ENCODE measurements around the gene PRR23E.

The PRR23E gene

DNA sequence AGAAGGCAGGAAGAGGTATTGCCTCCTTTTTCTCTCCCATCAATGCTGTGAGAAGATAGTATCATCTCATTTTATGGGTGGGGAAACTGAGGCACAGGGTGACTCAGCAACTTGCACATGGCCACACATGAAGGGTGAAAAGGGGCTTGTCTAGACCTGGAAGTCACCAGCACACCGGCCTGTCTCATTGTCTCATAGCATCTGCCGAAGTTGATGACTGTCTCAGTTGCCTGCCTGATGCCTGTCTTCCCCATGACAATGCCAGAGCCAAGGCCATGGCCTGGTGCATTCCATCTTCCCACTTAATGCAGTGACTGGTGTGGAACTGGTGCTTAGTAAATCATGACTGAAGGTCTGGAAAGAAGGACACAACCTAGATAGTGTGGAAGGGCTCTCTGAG, 27.9 kb upstream of the PRR23E start:
- DNase-seq (ENCODE audit: low read depth): no peak

DNA sequence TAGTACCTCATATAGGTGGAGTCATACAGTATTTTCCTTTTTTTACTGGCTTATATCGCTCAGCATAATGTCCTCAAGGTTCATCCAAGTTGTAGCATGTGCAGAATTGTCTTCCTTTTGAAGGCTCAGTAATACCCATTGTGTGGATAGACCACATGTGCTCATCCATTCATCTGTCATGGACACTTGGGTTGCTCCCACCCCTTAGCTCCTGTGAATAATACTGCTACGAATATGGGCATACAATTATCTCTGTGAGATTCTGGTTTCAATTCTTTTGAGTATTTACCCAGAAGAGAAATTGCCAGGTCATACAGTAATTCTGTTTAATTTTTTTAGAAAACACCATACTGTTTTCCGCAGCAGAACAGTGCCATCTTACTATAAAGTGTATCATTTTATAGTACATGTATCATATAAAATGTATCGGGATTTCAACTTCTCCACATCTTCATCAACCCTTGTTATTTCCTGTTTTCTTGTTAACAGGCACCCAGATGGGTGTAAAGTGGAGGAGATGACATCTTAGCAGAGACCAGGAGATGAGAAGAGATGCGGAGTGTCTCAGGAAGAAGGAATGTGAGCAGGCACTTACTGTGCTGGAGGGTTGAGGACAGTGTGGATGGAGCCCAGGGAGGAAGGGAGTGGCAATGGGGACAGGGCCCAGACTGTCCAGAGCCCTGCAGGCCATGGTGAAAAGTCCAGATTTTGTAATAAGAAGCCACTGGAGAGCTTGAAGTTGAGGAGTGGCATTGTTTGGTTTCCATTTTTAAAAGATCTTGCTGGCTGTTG, 27.0 kb upstream of the PRR23E start:
- no peak for DNase-seq (ENCODE audit: low read depth)

DNA sequence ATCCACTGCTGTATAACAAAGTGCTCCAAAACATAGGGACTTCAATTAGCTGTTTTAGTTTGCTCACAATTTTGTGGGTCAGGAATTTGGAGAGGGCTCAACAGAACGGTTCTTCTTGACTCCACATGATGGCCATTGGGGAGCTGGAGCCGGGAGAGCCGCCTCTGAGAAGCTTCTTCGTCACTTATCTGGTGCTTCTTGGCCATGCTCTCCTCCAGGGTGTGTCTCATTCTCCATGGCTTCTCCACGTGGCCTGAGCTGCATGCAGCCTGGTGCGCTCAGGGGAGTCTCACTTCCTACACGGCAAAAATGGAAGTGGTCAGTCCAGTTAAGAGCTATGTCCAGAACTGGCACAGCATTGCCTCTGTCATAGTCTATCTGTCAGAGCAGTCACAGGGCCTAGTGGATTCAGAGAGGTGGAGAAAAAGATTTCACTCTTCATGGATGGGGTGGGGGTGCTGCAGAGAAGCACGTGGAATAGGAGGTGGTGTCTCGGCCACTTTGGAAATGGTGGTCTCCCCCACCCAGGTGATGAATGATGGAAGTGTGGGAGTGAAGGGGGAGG, 26.3 kb upstream of the PRR23E start:
- DNase-seq (ENCODE audit: low read depth): no peak

- DNase-seq (ENCODE audit: low read depth): no peak
These were observed 25.5 kb upstream of the PRR23E start for GRCh38 chr3:127167315-127168043.

GRCh38 chr3:127168271-127168670, 24.7 kb upstream of the PRR23E start:
- DNase-seq (ENCODE audit: low read depth): no peak

DNA sequence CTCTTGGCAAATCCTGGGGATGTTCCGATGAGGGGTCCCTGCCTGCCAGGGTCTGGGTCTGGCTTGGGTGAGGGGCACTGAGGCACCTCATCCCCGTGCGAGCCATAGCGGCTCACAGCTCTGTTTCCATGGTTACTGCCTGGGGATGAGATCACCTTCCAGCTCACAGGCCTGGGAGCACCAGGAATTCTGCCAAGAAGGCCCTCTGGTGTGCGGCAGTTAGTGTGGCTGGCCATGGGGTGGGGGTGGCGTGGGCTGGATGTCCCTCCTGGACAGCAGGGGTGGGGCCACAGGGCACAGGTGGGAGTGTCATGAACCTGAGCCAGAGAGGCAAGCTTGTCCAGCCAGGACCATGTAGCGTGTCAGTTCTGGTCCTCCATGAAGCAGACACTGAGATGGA, 22.1 kb upstream of the PRR23E start:
- DNase-seq (ENCODE audit: low read depth): peak; percentile 63

DNA sequence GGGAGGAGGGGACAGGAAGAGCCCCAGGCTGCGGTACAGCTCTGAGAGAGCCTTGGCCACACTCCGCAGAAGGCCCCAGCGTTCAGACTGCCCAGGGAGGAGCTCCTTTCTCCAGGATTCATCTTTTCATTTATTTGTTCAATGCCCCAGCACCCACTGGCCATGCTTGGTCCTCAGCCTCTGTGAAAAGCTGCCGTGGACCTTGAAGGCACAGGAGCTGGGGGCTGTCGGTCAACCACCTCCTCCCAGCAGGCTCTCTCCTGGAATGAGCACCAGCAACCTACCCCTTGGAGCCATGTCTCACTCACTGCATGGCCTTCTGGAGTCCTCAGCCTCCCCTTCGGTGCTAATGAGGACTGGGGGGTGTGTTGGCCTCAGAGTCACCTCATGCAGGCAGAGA, 21.6 kb upstream of the PRR23E start:
- no peak for DNase-seq (ENCODE audit: low read depth)

DNA sequence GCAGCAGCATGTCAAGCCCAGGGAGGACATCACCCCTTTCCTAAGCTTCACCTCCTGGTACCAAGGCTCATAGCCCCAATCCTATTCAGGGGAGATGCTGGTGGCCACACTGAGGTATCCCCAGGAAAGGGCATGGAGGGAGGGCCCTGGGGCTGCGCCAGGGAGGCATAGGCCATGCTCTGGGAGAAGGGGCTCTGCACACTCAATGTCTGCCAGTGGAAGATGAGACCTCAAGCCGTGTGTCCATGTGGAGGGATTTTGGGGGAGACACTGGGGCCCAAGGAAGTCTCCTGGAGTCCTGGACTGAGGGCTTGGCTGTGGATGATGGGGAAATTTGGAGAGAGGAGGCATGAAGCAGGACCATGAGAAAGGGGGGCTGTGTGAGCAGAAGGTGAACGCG, 21.2 kb upstream of the PRR23E start:
- no peak for DNase-seq (ENCODE audit: low read depth)

- no peak for DNase-seq (ENCODE audit: low read depth)
These were observed 20.7 kb upstream of the PRR23E start for GRCh38 chr3:127172211-127172610.

GRCh38 chr3:127172781-127173515, 20.0 kb upstream of the PRR23E start:
- peak; percentile 37 for DNase-seq (ENCODE audit: low read depth)

GRCh38 chr3:127173516-127174166, 19.3 kb upstream of the PRR23E start:
- no peak for DNase-seq (ENCODE audit: low read depth)

DNA sequence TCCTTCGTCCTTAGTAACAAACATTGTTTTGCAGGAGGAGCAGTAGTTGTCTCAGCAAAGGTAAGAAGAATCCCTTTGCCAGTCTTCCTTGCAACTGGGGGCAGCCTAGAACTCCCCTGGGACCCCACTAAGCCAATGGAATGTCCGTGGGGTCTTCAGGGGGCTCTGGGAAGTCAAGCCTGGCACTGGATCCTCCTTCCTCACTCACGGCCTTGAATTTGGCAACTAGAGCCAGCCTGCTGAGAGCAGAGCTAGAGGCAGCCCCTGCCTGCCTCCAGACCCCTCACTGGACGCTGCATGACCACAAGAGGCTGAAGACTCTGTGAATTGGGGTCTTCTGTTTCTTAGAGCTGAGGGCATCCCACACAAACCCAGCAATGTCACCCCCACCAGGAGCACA, 18.6 kb upstream of the PRR23E start:
- no peak for DNase-seq (ENCODE audit: low read depth)

- no peak for DNase-seq (ENCODE audit: low read depth)
These were observed 18.2 kb upstream of the PRR23E start for GRCh38 chr3:127174715-127175140.

GRCh38 chr3:127175272-127175671, 17.7 kb upstream of the PRR23E start:
- no peak for DNase-seq (ENCODE audit: low read depth)

- peak; percentile 1 for DNase-seq (ENCODE audit: low read depth)
These were observed 15.7 kb upstream of the PRR23E start for GRCh38 chr3:127177226-127177625.

DNA sequence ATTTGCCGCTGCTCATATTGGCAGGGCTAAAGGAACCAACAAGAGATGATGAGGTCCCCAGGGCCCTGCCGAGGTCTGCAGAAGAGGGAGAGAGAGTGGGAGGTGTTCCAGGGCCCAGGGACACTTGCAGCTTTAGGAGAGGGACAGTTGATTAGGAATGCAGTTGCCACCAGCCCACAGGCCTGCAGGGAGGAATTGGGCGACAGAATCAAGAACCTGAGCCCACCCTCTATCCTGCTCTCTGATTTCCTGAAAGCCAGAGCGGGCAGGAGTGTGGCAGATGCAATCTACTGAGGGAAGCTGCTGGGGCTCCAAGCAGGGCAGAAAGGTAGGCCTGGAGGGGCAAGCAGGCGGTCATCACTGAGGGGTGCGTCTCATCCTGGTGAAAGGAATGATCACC, 12.1 kb upstream of the PRR23E start:
- DNase-seq (ENCODE audit: low read depth): no peak

GRCh38 chr3:127182431-127182830, 10.5 kb upstream of the PRR23E start:
- DNase-seq (ENCODE audit: low read depth): no peak

DNA sequence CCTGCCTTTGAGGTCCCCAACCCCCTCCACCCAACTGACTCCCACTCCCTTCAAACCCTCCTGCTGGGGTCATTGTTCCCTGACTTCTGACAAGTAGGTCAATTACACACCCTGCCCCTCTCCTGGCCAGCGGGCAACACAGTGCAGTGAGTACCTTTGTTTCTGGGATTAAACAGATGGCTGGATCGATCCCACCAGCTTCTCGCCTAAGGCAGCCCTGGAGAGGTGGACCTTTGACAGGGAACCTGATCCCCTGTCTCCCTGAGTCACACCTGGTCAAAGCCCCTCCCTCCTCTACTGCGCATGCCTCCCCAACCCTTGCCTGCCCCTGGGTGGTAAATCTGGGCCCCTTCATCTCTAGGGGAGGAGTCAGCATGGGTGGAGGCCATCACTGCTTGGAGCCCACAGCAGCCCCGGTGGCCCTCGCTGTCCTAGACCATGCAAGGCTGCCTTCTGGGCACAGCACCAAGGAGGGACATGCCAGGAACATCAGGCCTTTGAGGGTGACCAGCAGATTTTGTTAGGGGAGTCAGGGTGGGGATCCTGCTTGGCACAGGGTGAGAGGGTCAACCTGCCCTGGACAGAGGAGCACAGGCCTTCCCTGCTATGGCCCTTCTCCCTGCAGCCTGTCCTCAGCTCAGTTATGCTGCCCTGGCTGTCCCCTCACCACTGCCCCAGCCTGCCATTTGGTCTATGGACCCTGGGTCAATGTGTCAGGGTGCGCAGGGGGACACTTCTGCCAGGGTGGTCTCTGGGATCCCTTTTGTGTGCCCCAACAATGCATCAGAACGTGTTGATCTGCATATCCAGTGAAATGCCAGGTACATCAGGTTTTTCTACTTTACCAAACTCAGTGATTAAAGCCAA, 9.8 kb upstream of the PRR23E start:
- no peak for DNase-seq (ENCODE audit: low read depth)

DNA sequence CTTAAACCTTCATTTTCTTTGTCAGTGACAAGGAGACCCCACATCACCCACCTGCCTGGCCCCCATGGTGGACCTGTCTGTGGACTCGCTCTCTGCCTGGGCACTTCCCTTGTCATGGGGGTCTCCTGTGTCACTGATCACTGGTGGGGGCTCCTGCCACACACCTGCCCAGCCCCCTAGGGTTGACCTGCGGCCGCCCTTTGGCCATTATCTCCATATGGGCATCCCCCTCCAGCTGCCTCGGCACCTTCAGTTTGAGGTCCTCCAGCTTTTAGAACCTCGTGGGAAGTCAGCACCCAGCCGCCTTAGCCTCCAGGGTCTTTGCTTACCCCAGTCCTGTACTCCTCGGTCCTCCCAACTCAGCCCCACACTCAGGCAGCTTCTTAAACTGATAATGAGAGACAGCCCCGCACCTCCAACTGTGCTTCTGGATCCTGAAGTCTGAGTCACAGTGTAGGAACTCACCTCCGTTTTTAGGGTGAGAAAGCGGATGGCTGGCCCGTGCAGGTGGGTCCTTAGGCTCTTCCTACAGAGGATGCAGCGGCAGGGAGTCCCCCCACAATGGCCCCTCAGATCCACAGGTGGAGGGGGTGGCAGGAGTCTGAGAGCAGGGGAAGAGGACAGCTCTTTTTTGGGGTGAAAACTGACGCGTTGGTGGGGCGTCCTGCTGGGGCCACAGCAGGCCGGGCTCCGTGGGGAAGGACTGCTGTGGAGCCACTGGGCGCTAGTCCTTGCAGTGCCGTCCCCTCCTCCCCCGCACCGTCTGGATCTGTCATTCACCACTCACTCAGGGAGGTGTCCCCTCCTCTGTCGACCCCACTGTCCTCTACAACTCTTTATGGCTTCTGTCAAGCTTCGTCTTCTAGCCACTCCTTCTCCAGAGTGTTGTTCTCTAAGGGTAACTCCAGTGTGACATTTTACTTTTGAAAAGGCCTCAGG, 8.7 kb upstream of the PRR23E start:
- no peak for DNase-seq (ENCODE audit: low read depth)

DNA sequence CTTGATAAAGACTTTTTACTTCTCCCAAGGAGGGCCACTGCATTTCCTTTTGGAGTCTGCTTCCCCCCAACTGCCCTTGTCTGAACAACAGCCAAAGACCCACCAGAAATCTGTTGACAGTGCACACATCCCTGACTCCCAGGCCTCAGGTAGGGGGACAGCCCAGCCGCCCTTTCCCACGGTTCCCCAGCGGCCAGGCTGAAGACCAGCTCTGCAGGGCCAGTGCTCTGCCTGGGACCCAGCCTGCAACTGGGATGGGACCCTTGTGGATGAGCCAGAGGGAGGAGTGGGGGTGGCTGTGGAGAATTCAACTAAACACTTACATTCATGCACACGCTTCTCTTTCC, 8.1 kb upstream of the PRR23E start:
- no peak for DNase-seq (ENCODE audit: low read depth)

Data from stromal cell of bone marrow (primary cell).